ENCODE results near the gene TNP1. TPM values are rescaled to one million over a fixed set of nuclear protein-coding genes. Genes with fewer than 3 reads are reported as not detected.

The TNP1 gene
- total and polyA plus RNA-seq, 4 donors: not detected

DNA sequence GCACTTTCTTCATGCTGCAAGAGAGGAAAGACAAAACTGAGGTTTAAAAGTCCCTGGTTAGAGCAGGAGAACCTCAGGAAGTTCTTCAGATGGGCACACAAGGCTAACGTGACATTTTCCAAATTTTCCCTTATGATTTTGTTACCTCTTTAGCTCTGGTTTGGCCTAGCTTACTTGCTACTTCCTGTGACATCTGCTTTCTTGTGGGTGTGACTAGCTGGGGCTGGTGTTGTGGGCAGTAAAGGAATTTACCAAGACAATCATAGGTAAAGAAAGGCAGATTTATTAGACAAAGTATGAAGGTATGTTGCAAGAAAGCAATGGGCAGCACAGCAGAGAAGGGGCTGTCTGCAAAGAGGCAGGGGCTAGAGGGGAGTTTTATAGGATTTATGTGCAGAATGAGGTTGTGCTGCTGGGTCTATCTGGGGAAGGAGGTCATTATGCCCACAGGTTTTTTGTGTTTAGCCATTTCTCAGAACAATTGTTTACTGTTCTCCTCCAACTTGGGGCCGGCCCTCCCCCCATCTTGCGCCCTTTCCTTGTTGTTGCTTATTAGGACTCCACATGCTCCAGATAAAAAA lies 6.7 kb upstream of the TNP1 start:
- H3K9me3 ChIP-seq (ENCODE audit: control insufficient read depth in 4 of 4, low read length in 3 of 4): no peaks in the 10 kb centered on the region

More for the DNA sequence above, 6.7 kb upstream of the TNP1 start:
- H3K36me3 ChIP-seq (ENCODE audit: control insufficient read depth in 4 of 4, insufficient read depth in 3 of 4, low read depth in 1 of 4, low read length in 3 of 4): no peaks in the 10 kb centered on the region
- TF ChIP-seq, protein P1, sequence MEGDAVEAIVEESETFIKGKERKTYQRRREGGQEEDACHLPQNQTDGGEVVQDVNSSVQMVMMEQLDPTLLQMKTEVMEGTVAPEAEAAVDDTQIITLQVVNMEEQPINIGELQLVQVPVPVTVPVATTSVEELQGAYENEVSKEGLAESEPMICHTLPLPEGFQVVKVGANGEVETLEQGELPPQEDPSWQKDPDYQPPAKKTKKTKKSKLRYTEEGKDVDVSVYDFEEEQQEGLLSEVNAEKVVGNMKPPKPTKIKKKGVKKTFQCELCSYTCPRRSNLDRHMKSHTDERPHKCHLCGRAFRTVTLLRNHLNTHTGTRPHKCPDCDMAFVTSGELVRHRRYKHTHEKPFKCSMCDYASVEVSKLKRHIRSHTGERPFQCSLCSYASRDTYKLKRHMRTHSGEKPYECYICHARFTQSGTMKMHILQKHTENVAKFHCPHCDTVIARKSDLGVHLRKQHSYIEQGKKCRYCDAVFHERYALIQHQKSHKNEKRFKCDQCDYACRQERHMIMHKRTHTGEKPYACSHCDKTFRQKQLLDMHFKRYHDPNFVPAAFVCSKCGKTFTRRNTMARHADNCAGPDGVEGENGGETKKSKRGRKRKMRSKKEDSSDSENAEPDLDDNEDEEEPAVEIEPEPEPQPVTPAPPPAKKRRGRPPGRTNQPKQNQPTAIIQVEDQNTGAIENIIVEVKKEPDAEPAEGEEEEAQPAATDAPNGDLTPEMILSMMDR (IDR thresholded peaks at IDR 0.05; ENCODE audit: low read depth, low read length, missing input control): no peak
- TF ChIP-seq RXRA (IDR thresholded peaks at IDR 0.05) (no peak), NR2F2 (IDR thresholded peaks at IDR 0.05) (no peak), EGR1 (IDR thresholded peaks at IDR 0.05; ENCODE audit: low read depth in 2 of 2) (no peak), HNF4A (conservative IDR thresholded peaks at IDR 0.05) (no peak), FOXA1 (IDR thresholded peaks at IDR 0.05) (no peak), YY1 (IDR thresholded peaks at IDR 0.05) (no peak), HNF4G (IDR thresholded peaks at IDR 0.05) (no peak), TAF1 (conservative IDR thresholded peaks at IDR 0.05) (no peak), SP1 (IDR thresholded peaks at IDR 0.05) (no peak), GABPA (IDR thresholded peaks at IDR 0.05 in 1 of 2, conservative IDR thresholded peaks at IDR 0.05 in 1 of 2) (no peak), FOXA2 (IDR thresholded peaks at IDR 0.05) (no peak), RAD21 (IDR thresholded peaks at IDR 0.05) (no peak), JUND (IDR thresholded peaks at IDR 0.05) (no peak)
- TF ChIP-seq, protein P2, sequence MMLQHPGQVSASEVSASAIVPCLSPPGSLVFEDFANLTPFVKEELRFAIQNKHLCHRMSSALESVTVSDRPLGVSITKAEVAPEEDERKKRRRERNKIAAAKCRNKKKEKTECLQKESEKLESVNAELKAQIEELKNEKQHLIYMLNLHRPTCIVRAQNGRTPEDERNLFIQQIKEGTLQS (IDR thresholded peaks at IDR 0.05): no peak
- TF ChIP-seq, protein P3, sequence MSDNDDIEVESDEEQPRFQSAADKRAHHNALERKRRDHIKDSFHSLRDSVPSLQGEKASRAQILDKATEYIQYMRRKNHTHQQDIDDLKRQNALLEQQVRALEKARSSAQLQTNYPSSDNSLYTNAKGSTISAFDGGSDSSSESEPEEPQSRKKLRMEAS (IDR thresholded peaks at IDR 0.05): no peak
- TF ChIP-seq, protein P4, sequence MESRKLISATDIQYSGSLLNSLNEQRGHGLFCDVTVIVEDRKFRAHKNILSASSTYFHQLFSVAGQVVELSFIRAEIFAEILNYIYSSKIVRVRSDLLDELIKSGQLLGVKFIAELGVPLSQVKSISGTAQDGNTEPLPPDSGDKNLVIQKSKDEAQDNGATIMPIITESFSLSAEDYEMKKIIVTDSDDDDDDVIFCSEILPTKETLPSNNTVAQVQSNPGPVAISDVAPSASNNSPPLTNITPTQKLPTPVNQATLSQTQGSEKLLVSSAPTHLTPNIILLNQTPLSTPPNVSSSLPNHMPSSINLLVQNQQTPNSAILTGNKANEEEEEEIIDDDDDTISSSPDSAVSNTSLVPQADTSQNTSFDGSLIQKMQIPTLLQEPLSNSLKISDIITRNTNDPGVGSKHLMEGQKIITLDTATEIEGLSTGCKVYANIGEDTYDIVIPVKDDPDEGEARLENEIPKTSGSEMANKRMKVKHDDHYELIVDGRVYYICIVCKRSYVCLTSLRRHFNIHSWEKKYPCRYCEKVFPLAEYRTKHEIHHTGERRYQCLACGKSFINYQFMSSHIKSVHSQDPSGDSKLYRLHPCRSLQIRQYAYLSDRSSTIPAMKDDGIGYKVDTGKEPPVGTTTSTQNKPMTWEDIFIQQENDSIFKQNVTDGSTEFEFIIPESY (IDR thresholded peaks at IDR 0.05): no peak
- TF ChIP-seq, protein P5, sequence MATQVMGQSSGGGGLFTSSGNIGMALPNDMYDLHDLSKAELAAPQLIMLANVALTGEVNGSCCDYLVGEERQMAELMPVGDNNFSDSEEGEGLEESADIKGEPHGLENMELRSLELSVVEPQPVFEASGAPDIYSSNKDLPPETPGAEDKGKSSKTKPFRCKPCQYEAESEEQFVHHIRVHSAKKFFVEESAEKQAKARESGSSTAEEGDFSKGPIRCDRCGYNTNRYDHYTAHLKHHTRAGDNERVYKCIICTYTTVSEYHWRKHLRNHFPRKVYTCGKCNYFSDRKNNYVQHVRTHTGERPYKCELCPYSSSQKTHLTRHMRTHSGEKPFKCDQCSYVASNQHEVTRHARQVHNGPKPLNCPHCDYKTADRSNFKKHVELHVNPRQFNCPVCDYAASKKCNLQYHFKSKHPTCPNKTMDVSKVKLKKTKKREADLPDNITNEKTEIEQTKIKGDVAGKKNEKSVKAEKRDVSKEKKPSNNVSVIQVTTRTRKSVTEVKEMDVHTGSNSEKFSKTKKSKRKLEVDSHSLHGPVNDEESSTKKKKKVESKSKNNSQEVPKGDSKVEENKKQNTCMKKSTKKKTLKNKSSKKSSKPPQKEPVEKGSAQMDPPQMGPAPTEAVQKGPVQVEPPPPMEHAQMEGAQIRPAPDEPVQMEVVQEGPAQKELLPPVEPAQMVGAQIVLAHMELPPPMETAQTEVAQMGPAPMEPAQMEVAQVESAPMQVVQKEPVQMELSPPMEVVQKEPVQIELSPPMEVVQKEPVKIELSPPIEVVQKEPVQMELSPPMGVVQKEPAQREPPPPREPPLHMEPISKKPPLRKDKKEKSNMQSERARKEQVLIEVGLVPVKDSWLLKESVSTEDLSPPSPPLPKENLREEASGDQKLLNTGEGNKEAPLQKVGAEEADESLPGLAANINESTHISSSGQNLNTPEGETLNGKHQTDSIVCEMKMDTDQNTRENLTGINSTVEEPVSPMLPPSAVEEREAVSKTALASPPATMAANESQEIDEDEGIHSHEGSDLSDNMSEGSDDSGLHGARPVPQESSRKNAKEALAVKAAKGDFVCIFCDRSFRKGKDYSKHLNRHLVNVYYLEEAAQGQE (IDR thresholded peaks at IDR 0.05): no peak
- H3K27ac ChIP-seq (ENCODE audit: low read depth in 1 of 2, low read length in 2 of 2): no peak overlapping the region
- H3K27me3 ChIP-seq (ENCODE audit: control insufficient read depth in 4 of 4, insufficient read depth in 4 of 4, low read length in 3 of 4): no peaks in the 10 kb centered on the region
- H3K4me3 ChIP-seq (ENCODE audit: low read depth in 1 of 3, low read length in 3 of 3): no peak overlapping the region
- H3K4me1 ChIP-seq (ENCODE audit: control insufficient read depth in 4 of 4, insufficient read depth in 4 of 4, low read length in 3 of 4): peaks cover 0 to 10% (median 2%) of the 10 kb centered on the region in 4 donors
- WGBS: 90% methylated on average over 3 of the region's 3 CpGs
- DNase-seq (ENCODE audit: low spot score): no peak
- no peak overlapping the region for H3K9ac ChIP-seq (ENCODE audit: low read depth in 1 of 2, low read length in 2 of 2)
